ENCODE measurements around the gene FBF1.

- TF ChIP-seq CTCF (IDR thresholded peaks at IDR 0.05 in 8 of 11, conservative IDR thresholded peaks at IDR 0.05 in 3 of 11) (no peak), POLR2A (IDR thresholded peaks at IDR 0.05) (peak in 1 of 3 donors; percentile 52), POLR2AphosphoS5 (IDR thresholded peaks at IDR 0.05) (peak; percentile 64 to 89 (median 87))
These were observed 62.5 kb downstream of the FBF1 start, which contains the start of gene TRIM47 for GRCh38 chr17:75878174-75878998.
